22Rv1 (cell line): Measurements from ENCODE around the gene TBKBP1.

Source experiments
- CTCF ChIP-seq: fragments of 450-650 bp; IDR thresholded peaks from 2 replicates; pipeline ENCODE4 v1.5.1; 2017; ENCODE audit warnings: mild to moderate bottlenecking
- ZFX ChIP-seq: fragments of 450-650 bp; IDR thresholded peaks from 2 replicates; pipeline ENCODE4 v1.6.1; 2017; ENCODE audit warnings: antibody characterized with exemption, borderline replicate concordance

DNA sequence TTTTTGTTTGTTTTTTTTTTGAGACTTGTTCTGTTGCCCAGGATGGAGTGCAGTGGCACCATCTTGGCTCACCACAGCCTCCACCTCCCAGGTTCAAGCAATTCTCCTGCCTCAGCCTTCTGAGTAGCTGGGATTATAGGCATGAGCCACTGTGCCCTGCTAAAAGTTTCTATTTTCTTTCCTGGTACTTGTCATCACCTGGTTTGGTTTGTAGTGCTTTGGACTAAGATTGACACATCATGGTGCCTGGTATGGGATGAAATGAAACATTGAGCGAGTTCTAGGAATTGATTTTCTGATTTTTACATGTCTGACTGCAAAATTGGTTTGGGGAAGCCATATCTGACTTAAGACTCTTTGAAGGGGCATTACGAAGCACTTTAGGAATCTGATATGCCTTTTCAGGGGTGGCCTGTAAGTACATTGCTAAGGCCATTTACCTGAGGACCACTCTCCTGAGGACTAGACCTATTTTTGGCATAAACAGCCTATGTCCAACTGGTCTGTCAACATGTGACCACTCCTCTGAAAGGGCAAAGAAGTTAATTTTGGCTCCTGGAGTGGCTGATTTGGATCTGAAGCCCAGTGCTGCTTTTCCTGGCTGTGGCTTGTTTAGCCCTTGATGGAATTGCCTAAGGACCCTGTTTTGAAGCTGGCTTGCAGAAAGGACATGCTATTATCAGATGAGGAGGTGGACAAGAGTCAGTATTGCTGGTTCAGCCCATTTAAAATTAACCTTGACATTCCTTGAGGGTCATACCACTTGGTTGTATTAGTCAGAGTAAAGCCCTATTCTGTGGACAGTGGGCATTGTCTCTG is 18.4 kb upstream of the TBKBP1 start:
- TF ChIP-seq CTCF (no peak), ZFX (no peak)
